Smooth muscle cell (in vitro differentiated cells): Measurements from ENCODE around the gene C4orf50. TPM values are rescaled to one million over a fixed set of nuclear protein-coding genes. Genes with fewer than 3 reads are reported as not detected.

Experiments used
- DNase-seq: peaks from one replicate; lab custom pipeline; 2025; ENCODE audit not compliant: unreplicated experiment; lab: John Stamatoyannopoulos, UW
- H2AFZ ChIP-seq: fragments of 200-600 bp; sonication (generic); 2 replicates; pipeline ENCODE4 v1.6.0; 2016; ENCODE audit warnings: antibody characterized with exemption, low read depth, mild to moderate bottlenecking
- H3F3A ChIP-seq: fragments of 200-600 bp; sonication (generic); 2 replicates; pipeline ENCODE4 v1.6.0; 2017; ENCODE audit warnings: antibody characterized with exemption, low read depth
- H3K27ac ChIP-seq: fragments of 200-600 bp; sonication (generic); 2 replicates; pipeline ENCODE4 v1.5.1; 2016; ENCODE audit warnings: low read depth, mild to moderate bottlenecking
- H3K27me3 ChIP-seq: fragments of 200-600 bp; sonication (generic); 2 replicates; pipeline ENCODE4 v1.6.1; 2016; ENCODE audit warnings: low read depth, mild to moderate bottlenecking
- H3K36me3 ChIP-seq: fragments of 200-600 bp; sonication (generic); 2 replicates; pipeline ENCODE4 v1.5.1; 2016; ENCODE audit warnings: low read depth
- H3K4me1 ChIP-seq: fragments of 200-600 bp; sonication (generic); 2 replicates; pipeline ENCODE4 v1.5.1; 2016; ENCODE audit warnings: low read depth
- H3K4me2 ChIP-seq: fragments of 200-600 bp; sonication (generic); 2 replicates; pipeline ENCODE4 v1.6.0; 2016; ENCODE audit warnings: mild to moderate bottlenecking
- H3K4me3 ChIP-seq: fragments of 200-600 bp; sonication (generic); 2 replicates; pipeline ENCODE4 v1.5.1; 2016; ENCODE audit warnings: mild to moderate bottlenecking
- H3K79me2 ChIP-seq: fragments of 200-600 bp; sonication (generic); 2 replicates; pipeline ENCODE4 v1.6.0; 2016; ENCODE audit warnings: low read depth, mild to moderate bottlenecking
- H3K9ac ChIP-seq: fragments of 200-600 bp; sonication (generic); 2 replicates; pipeline ENCODE4 v1.6.0; 2016; ENCODE audit warnings: low read depth
- H3K9me3 ChIP-seq: fragments of 200-600 bp; sonication (generic); replicated peaks from 2 replicates; pipeline ENCODE4 v1.5.1; 2016; ENCODE audit warnings: low read depth
- H4K20me1 ChIP-seq: fragments of 200-600 bp; sonication (generic); 2 replicates; pipeline ENCODE4 v1.6.0; 2016; ENCODE audit warnings: low read depth
- CTCF ChIP-seq: fragments of 200-600 bp; sonication (generic); IDR thresholded peaks from 2 replicates; pipeline ENCODE4 v1.5.1; 2017; ENCODE audit warnings: borderline replicate concordance, mild to moderate bottlenecking, antibody characterized with exemption; ENCODE audit not compliant: insufficient read depth, poor library complexity, severe bottlenecking
- WGBS: methylation state at CpG from one replicate; pipeline ENCODE4 v1.1.7; 2016; ENCODE audit warnings: low lambda C conversion rate; 5-methylcytosine and 5-hydroxymethylcytosine counted together
- microRNA counts: library from miRNA; unstranded; fragments of <30 nt; microRNA quantifications from one replicate; lab custom pipeline; 2016
- microRNA-seq: library from miRNA; unstranded; fragments of <30 nt; microRNA quantifications from one replicate; pipeline ENCODE4, GENCODE V29; 2016; ENCODE audit warnings: borderline number of aligned reads
- polyA plus RNA-seq: library from polyadenylated mRNA; unstranded; fragments of >200 nt; fragmentation: Nextera tagmentation; extraction: Ambion mirVana; gene quantifications from 2 replicates; pipeline ENCODE4 v1.2.1, GENCODE V29; 2016
- small RNA-seq: library from RNA; depleted of rRNA; stranded (forward); fragments of <200 nt; gene quantifications from one replicate; pipeline ENCODE3, GENCODE V24; 2014
- total RNA-seq: library from RNA; depleted of rRNA; stranded (reverse); fragments of >200 nt; gene quantifications from 2 replicates; pipeline ENCODE4 v1.2.3, GENCODE V29; 2014

The C4orf50 gene
- total and polyA plus RNA-seq, 2 experiments from 2014 or later = not detected

GRCh38 chr4:5851637-5852301 is 166.5 kb downstream of the C4orf50 start:
- H3K4me1 ChIP-seq = no peaks in the 10 kb centered on the region
- no peak overlapping the region for H3K27ac ChIP-seq
- H3K9ac ChIP-seq = no peak overlapping the region
- no peaks in the 10 kb centered on the region for H3F3A ChIP-seq
- no peak overlapping the region for H3K4me3 ChIP-seq
- 84% methylated on average over 4 of the region's 4 CpGs for WGBS
- no peak for TF ChIP-seq CTCF
- H2AFZ ChIP-seq = no peak overlapping the region
- no peaks in the 10 kb centered on the region for H3K9me3 ChIP-seq
- no peaks in the 10 kb centered on the region for H3K79me2 ChIP-seq
- no peak overlapping the region for H3K4me2 ChIP-seq
- no peaks in the 10 kb centered on the region for H3K27me3 ChIP-seq
- H3K36me3 ChIP-seq = no peaks in the 10 kb centered on the region
- DNase-seq = no peak
- no peaks in the 10 kb centered on the region for H4K20me1 ChIP-seq

MicroRNAs encoded within 50 kb of the gene (microRNA counts, 767-probe panel; counts per million panel counts)
- 183 counts per million for microRNA hsa-miR-378d (lab: Ali Mortazavi, UCI)

Small RNA genes within 50 kb of the gene (microRNA-seq; reads per million reads assigned to microRNA genes)
- not detected for gene MIR378D1

Small RNA genes within 50 kb of the gene (small RNA-seq; reads per million reads assigned to genes)
- gene MIR378D1 = not detected

Other genes with a start within 250 kb of the C4orf50 start
- gene CRMP1, start 125.3 kb downstream of the C4orf50 start, total RNA-seq = 12.5 and 20.4 TPM in 2 replicates
- 18.6 and 19.4 TPM in 2 replicates for gene CRMP1, start 125.3 kb downstream of the C4orf50 start, polyA plus RNA-seq
- 0.45 TPM in 1 of 2 replicates, not detected in the other for gene JAKMIP1, start 182.1 kb upstream of the C4orf50 start, total RNA-seq
- 0.07 and 0.64 TPM in 2 replicates for gene JAKMIP1, start 182.1 kb upstream of the C4orf50 start, polyA plus RNA-seq